IMR-90 (cell line): ENCODE results near the gene SPATA12.

Experiments used
- CEBPB ChIP-seq: IDR thresholded peaks from 2 replicates; pipeline ENCODE4 v1.6.1; 2012; ENCODE audit warnings: low read depth, low read length, improper control_type of control experiment
- CHD1 ChIP-seq: IDR thresholded peaks from 2 replicates; pipeline ENCODE4 v1.6.1; 2012; ENCODE audit warnings: low read depth, low read length, improper control_type of control experiment
- CTCF ChIP-seq: conservative IDR thresholded peaks from 2 replicates; pipeline ENCODE4 v1.5.1; 2012; ENCODE audit warnings: mild to moderate bottlenecking, low read depth, low read length, improper control_type of control experiment
- ELK1 ChIP-seq: fragments of 150-350 bp; IDR thresholded peaks from 2 replicates; pipeline ENCODE4 v1.6.1; 2016; ENCODE audit warnings: low read depth, mild to moderate bottlenecking, low read length, moderate library complexity, borderline replicate concordance
- FOS ChIP-seq: fragments of 150-350 bp; IDR thresholded peaks from 2 replicates; pipeline ENCODE4 v1.6.1; 2016; ENCODE audit warnings: low read depth, low read length
- MAFK ChIP-seq: IDR thresholded peaks from 2 replicates; pipeline ENCODE4 v1.6.1; 2012; ENCODE audit warnings: low read depth, low read length, improper control_type of control experiment
- MAZ ChIP-seq: IDR thresholded peaks from 2 replicates; pipeline ENCODE4 v1.6.1; 2012; ENCODE audit warnings: low read depth, mild to moderate bottlenecking, low read length, improper control_type of control experiment, moderate library complexity, borderline replicate concordance
- MXI1 ChIP-seq: IDR thresholded peaks from 2 replicates; pipeline ENCODE4 v1.6.1; 2012; ENCODE audit warnings: low read depth, mild to moderate bottlenecking, low read length, moderate library complexity, borderline replicate concordance
- NFE2L2 ChIP-seq: fragments of 150-350 bp; IDR thresholded peaks from 2 replicates; pipeline ENCODE4 v1.6.1; 2016; ENCODE audit warnings: low read depth, mild to moderate bottlenecking, low read length
- POLR2A ChIP-seq: IDR thresholded peaks from 2 replicates; pipeline ENCODE4 v1.6.1; 2012; ENCODE audit warnings: mild to moderate bottlenecking, low read depth, low read length
- RAD21 ChIP-seq: IDR thresholded peaks from 2 replicates; pipeline ENCODE4 v1.6.1; 2012; ENCODE audit warnings: low read length, improper control_type of control experiment
- RCOR1 ChIP-seq: IDR thresholded peaks from 2 replicates; pipeline ENCODE4 v1.6.1; 2012; ENCODE audit warnings: mild to moderate bottlenecking, low read length, improper control_type of control experiment; ENCODE audit not compliant: insufficient replicate concordance
- RFX5 ChIP-seq: IDR thresholded peaks from 2 replicates; pipeline ENCODE4 v1.8.0; 2012; ENCODE audit warnings: low read depth, mild to moderate bottlenecking, low read length, moderate library complexity
- SMC3 ChIP-seq: fragments of 150-350 bp; IDR thresholded peaks from 2 replicates; pipeline ENCODE4 v1.6.1; 2016; ENCODE audit warnings: low read depth, mild to moderate bottlenecking, antibody characterized with exemption, low read length, moderate library complexity

GRCh38 chr3:57062101-57062631, 1.7 kb downstream of the SPATA12 start:
- no peak for TF ChIP-seq POLR2A
- TF ChIP-seq CTCF: no peak
- TF ChIP-seq CHD1: no peak
- TF ChIP-seq NFE2L2: no peak
- TF ChIP-seq SMC3: no peak
- no peak for TF ChIP-seq MAFK
- TF ChIP-seq RAD21: no peak
- TF ChIP-seq FOS: no peak
- TF ChIP-seq ELK1: no peak
- TF ChIP-seq RCOR1: no peak
- TF ChIP-seq MXI1: no peak
- no peak for TF ChIP-seq MAZ
- TF ChIP-seq RFX5: no peak
- no peak for TF ChIP-seq CEBPB
